HEK293T (cell line): ENCODE data around the gene FOXO3.

Experiments
- BHLHE40 ChIP-seq: fragments of 450-650 bp; IDR thresholded peaks from 2 replicates; pipeline ENCODE4 v1.6.1; 2016; ENCODE audit warnings: mild to moderate bottlenecking, moderate library complexity, borderline replicate concordance
- ELF4 ChIP-seq: fragments of 450-650 bp; IDR thresholded peaks from 2 replicates; pipeline ENCODE4 v1.6.1; 2017; ENCODE audit warnings: antibody characterized with exemption
- FOXA1 ChIP-seq: fragments of 450-650 bp; IDR thresholded peaks from 2 replicates; pipeline ENCODE4 v1.6.1; 2016; ENCODE audit warnings: mild to moderate bottlenecking
- FOXK2 ChIP-seq: fragments of 450-650 bp; IDR thresholded peaks from 2 replicates; pipeline ENCODE4 v1.6.1; 2016; ENCODE audit warnings: mild to moderate bottlenecking
- FOXM1 ChIP-seq: fragments of 450-650 bp; IDR thresholded peaks from 2 replicates; pipeline ENCODE4 v1.6.1; 2017; ENCODE audit warnings: mild to moderate bottlenecking, borderline replicate concordance
- NFRKB ChIP-seq: fragments of 450-650 bp; IDR thresholded peaks from 2 replicates; pipeline ENCODE4 v1.6.1; 2016; ENCODE audit warnings: mild to moderate bottlenecking, moderate library complexity
- SP1 ChIP-seq: fragments of 450-650 bp; IDR thresholded peaks from 2 replicates; pipeline ENCODE4 v1.6.1; 2017
- SUZ12 ChIP-seq: fragments of 450-650 bp; IDR thresholded peaks from 2 replicates; pipeline ENCODE4 v1.6.1; 2016; ENCODE audit warnings: mild to moderate bottlenecking
- TARDBP ChIP-seq: fragments of 450-650 bp; IDR thresholded peaks from 2 replicates; pipeline ENCODE4 v1.6.1; 2016

GRCh38 chr6:108576709-108577108, 16.0 kb downstream of the FOXO3 start:
- TF ChIP-seq FOXK2 (no peak), BHLHE40 (no peak), NFRKB (no peak), SP1 (no peak), FOXA1 (no peak), SUZ12 (no peak), FOXM1 (no peak), ELF4 (no peak), TARDBP (no peak)
